Left colon (tissue), 2 donors: ENCODE data around the gene FBXO15. TPM values are rescaled to one million over a fixed set of nuclear protein-coding genes. Genes with fewer than 3 reads are reported as not detected.

Experiments used
- ATAC-seq: fragments of 200-7000 bp; cut with Tn5 transposase; one replicate; pipeline ENCODE4 v1.9.1; 2020; ENCODE audit warnings: mild to moderate bottlenecking, moderate library complexity
- DNase-seq, 2 donors: peaks; one replicate each; pipeline ENCODE4 v3.0.0-alpha.2; 2020
- intact Hi-C, 2 donors: fragments of 100-400 bp; cut with DNase I in 1 of 2; cut with micrococcal nuclease in 1 of 2; formaldehyde crosslinking; loops; one replicate each; pipeline versions ENCODE4 v1.11.2 to v1.14.0; 2022; cut with DNase I, micrococcal nuclease
- total RNA-seq, 2 donors: library from RNA; stranded (reverse); fragmentation: NEBNext Ultra II Directional; extraction: Animal tissue kit (Norgen Biotek cat#: 25700); gene quantifications; one replicate each; pipeline ENCODE4 v1.2.1, GENCODE V29; 2021
- donor health status: DM: no; HTN: no; CAD: no.
- donor health status: DM: yes; HTN: yes; CAD: no.

Gene FBXO15
- total RNA-seq, 2 donors from 2014 or later: 0.42 TPM; not detected in 1

DNA sequence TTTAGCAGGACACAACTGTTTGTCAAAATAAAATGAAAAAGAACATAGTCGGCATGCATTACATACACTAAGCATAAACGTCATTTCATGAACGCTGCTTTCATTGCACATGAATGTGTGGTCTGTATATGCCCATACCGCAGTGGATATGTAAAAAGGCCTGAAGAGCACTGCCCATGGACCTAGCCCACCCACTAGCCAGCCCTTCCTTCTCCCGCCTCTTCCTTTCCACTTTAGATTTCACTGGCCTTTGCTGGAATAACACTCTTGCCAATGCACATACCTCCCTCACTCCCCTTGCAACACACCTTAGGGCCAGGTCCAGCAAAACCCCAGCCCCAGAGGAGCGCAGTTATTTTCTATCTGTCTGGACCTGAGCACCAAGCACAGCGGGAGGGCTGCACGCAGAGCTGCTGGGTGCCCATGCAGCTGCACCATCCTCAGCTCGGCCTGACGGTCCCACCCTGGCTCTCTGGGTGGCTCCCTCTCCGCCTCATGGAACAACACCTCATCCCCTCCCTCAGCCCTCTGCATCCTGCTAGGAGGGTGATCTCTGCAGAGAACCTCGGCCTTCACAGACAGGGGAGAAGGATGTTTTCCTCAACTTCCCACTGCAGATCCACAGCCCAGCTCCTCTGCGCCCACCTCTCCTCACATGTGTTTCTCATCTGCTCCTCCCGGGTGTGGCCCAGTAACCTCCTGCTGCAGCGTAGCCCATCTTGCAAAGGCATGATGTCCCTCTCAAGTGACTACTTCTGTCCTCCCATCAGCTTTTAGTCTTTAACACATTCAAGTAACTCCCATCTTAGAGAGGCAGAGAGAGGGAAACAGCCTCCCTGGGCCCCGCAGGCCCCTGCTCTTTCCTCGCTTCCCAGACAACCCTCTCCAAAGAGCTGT is 72.7 kb downstream of the FBXO15 start:
- intact Hi-C loops: no loop called here
- no peak for DNase-seq
- no peak for ATAC-seq

- ATAC-seq: no peak
- intact Hi-C loops: no loop called here
Observed at GRCh38 chr18:74073957-74074667, 73.5 kb downstream of the FBXO15 start.

GRCh38 chr18:74069178-74070050 is 78.2 kb downstream of the FBXO15 start:
- DNase-seq (no peak), ATAC-seq (no peak)
- intact Hi-C loops: no loop called here

More at GRCh38 chr18:74073957-74074667, 73.5 kb downstream of the FBXO15 start:
- DNase-seq: no peak

DNA sequence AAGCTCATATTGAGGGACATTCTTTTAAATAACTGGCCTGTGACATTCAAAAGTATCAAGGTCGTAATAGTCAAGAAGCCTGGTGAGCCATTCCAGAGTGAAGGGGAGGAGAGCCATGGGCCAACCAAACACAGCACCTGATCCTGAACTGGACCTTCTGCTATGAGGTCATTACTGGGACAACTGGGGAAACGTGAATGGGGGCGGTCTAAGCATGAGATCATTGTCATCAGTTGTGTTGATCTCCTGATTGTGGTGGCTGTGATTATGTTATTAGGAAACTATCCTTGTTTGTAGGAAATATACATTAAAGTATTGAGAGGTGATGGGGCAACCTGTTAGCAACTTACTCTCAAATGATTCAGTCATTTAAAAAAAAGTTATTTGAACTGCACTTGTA is 79.3 kb downstream of the FBXO15 start:
- intact Hi-C loops: no loop called here
- ATAC-seq: no peak
- no peak for DNase-seq

GRCh38 chr18:74066018-74066417 is 81.6 kb downstream of the FBXO15 start:
- ATAC-seq (no peak), DNase-seq (no peak)
- intact Hi-C loops: no loop called here

GRCh38 chr18:74065366-74065765 is 82.3 kb downstream of the FBXO15 start:
- DNase-seq (no peak), ATAC-seq (no peak)
- intact Hi-C loops: no loop called here

DNA sequence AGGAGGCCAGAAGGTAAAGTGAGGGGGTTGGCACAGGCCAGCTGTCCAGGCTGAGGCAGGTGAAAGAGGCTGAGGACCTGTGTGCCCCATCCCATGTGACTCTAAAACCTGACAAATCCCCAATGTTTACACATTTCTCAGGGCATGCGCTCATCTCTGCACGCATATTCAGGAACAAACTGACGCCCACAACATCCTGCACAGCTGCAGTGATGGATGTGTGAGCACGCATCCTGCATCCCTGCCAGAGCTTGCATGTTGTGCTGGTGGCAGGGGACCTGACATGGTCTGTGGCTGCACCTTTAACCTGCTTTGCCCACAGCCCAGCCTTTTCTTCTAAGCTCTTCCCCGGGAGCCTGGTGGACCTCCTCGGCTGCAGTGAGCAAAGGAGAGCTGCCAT is 83.1 kb downstream of the FBXO15 start:
- no peak for DNase-seq
- no peak for ATAC-seq
- intact Hi-C loops: no loop called here

DNA sequence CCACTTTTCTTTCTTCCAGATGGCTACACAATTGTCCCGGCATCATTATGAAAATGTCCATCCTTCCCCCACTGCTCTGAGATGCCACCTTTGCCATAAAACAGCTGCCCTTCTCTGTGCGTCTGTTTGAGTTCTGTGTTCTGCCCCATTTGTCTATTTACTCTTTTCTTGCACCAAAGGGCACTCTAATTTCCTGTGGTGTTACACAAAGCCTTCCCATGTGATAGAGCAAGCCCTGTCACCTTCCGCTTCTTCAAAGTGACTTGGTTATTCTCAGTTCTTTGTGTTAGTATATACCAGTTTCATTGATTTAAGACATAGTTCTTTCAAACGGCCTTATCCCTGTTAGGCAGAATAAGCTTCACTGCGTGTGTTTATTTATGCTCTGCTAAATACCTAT is 84.1 kb downstream of the FBXO15 start:
- no peak for ATAC-seq
- no peak for DNase-seq
- intact Hi-C loops: no loop called here

GRCh38 chr18:74063023-74063422 is 84.6 kb downstream of the FBXO15 start:
- ATAC-seq: no peak
- DNase-seq: no peak
- intact Hi-C loops: no loop called here

GRCh38 chr18:74062037-74062436 is 85.6 kb downstream of the FBXO15 start:
- no peak for ATAC-seq
- no peak for DNase-seq
- intact Hi-C loops: no loop called here

DNA sequence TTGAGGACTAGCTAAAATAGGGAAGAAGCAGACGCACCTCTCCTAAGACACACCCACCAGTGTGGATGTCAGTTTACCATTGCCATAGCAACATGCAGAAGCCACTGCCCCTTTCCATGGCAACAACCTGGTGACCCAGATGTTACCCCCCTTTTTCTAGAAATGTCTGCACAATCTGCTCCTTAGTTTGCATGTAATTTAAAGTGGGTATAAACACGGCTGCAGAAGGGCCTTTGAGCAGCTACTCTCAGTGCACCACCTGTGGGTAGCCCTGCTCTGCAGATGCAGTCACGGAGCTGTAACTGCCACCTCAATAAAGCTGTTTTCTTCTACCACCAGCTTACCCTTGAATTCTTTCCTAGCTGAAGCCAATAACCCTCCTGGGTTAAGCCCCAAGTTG is 87.1 kb downstream of the FBXO15 start:
- ATAC-seq (no peak), DNase-seq (no peak)
- intact Hi-C loops: no loop called here

- intact Hi-C loops: no loop called here
- DNase-seq (no peak), ATAC-seq (no peak)
Observed at GRCh38 chr18:74050807-74051206, 96.8 kb downstream of the FBXO15 start.

- DNase-seq (peak; percentile 25 to 63), ATAC-seq (peak; percentile 79)
- intact Hi-C loops: no loop called here
Observed at GRCh38 chr18:74040459-74041332, 106.9 kb downstream of the FBXO15 start.

- intact Hi-C loops: no loop called here
- no peak for ATAC-seq
Observed at GRCh38 chr18:74040008-74040407, 107.6 kb downstream of the FBXO15 start.

GRCh38 chr18:74029161-74029560 is 118.5 kb downstream of the FBXO15 start:
- no peak for ATAC-seq
- DNase-seq: no peak
- intact Hi-C loops: no loop called here

More at GRCh38 chr18:74040008-74040407, 107.6 kb downstream of the FBXO15 start:
- DNase-seq: no peak
